ENCODE results near the gene SRSF3.

Gene SRSF3

GRCh38 chr6:36615018-36615761, 21.0 kb downstream of the SRSF3 start:
- H3K4me3 ChIP-seq (replicated peaks; ENCODE audit: low read depth, low read length), result no peak overlapping the region
- TF ChIP-seq CTCF (IDR thresholded peaks at IDR 0.05; ENCODE audit: low read length, missing control alignments), result peak; percentile 76
- DNase-seq (ENCODE audit: low read depth), result peak; percentile 82

GRCh38 chr6:36616893-36617521, 22.8 kb downstream of the SRSF3 start:
- no peak for TF ChIP-seq CTCF (IDR thresholded peaks at IDR 0.05; ENCODE audit: low read length, missing control alignments)
- no peak for DNase-seq (ENCODE audit: low read depth)
- H3K4me3 ChIP-seq (replicated peaks; ENCODE audit: low read depth, low read length), result no peak overlapping the region

- no peak for TF ChIP-seq CTCF (IDR thresholded peaks at IDR 0.05; ENCODE audit: low read length, missing control alignments)
- no peak for DNase-seq (ENCODE audit: low read depth)
These were observed 24.5 kb downstream of the SRSF3 start for GRCh38 chr6:36618366-36619355.

GRCh38 chr6:36621371-36621855, 27.3 kb downstream of the SRSF3 start:
- TF ChIP-seq CTCF (IDR thresholded peaks at IDR 0.05; ENCODE audit: low read length, missing control alignments), result no peak
- no peak overlapping the region for H3K4me3 ChIP-seq (replicated peaks; ENCODE audit: low read depth, low read length)
- no peak for DNase-seq (ENCODE audit: low read depth)

More at GRCh38 chr6:36618366-36619355, 24.5 kb downstream of the SRSF3 start:
- no peak overlapping the region for H3K4me3 ChIP-seq (replicated peaks; ENCODE audit: low read depth, low read length)

GRCh38 chr6:36622901-36623546, 28.9 kb downstream of the SRSF3 start:
- no peak overlapping the region for H3K4me3 ChIP-seq (replicated peaks; ENCODE audit: low read depth, low read length)
- no peak for TF ChIP-seq CTCF (IDR thresholded peaks at IDR 0.05; ENCODE audit: low read length, missing control alignments)

More at GRCh38 chr6:36622901-36623546, 28.9 kb downstream of the SRSF3 start:
- no peak for DNase-seq (ENCODE audit: low read depth)
